Endodermal cell (in vitro differentiated cells): ENCODE measurements around the gene TESK2. TPM values are rescaled to one million over a fixed set of nuclear protein-coding genes. Genes with fewer than 3 reads are reported as not detected.

Experiments
- DNase-seq: peaks from one replicate; pipeline ENCODE4 v3.0.0-alpha.2; 2017
- H3K27ac ChIP-seq: 2 replicates; pipeline ENCODE4 v1.5.1; 2013; ENCODE audit warnings: mild to moderate bottlenecking, low read depth, low read length, moderate library complexity
- H3K27me3 ChIP-seq: 2 replicates; pipeline ENCODE4 v1.6.1; 2013; ENCODE audit warnings: mild to moderate bottlenecking, low read length, moderate library complexity; ENCODE audit not compliant: insufficient read depth, control insufficient read depth, poor library complexity, severe bottlenecking
- H3K36me3 ChIP-seq: 2 replicates; pipeline ENCODE4 v1.7.0; 2013; ENCODE audit warnings: mild to moderate bottlenecking, low read length, moderate library complexity; ENCODE audit not compliant: control insufficient read depth, insufficient read depth
- H3K4me1 ChIP-seq: one replicate; pipeline ENCODE4 v1.7.0; 2013; ENCODE audit warnings: low read length; ENCODE audit not compliant: control insufficient read depth, insufficient read depth
- H3K4me3 ChIP-seq: 2 replicates; pipeline ENCODE4 v1.5.1; 2013; ENCODE audit warnings: mild to moderate bottlenecking, low read length, moderate library complexity
- H3K9ac ChIP-seq: 2 replicates; pipeline ENCODE4 v1.6.1; 2013; ENCODE audit warnings: mild to moderate bottlenecking, low read length, moderate library complexity; ENCODE audit not compliant: poor library complexity, severe bottlenecking; ENCODE audit errors: extremely low read depth
- H3K9me3 ChIP-seq: 2 replicates; pipeline ENCODE4 v1.6.1; 2013; ENCODE audit warnings: mild to moderate bottlenecking, low read length, moderate library complexity; ENCODE audit not compliant: control insufficient read depth
- H3K27ac Mint-ChIP-seq: 2 replicates; pipeline ENCODE4 v1.8.0; 2020; ENCODE audit warnings: mixed read lengths
- H3K27me3 Mint-ChIP-seq: 2 replicates; pipeline ENCODE4 v1.8.0; 2021; ENCODE audit warnings: mild to moderate bottlenecking, mixed read lengths; ENCODE audit not compliant: insufficient read depth
- H3K36me3 Mint-ChIP-seq: 2 replicates; pipeline ENCODE4 v1.8.0; 2020; ENCODE audit warnings: low read depth, mixed read lengths
- H3K4me1 Mint-ChIP-seq: 2 replicates; pipeline ENCODE4 v1.8.0; 2020; ENCODE audit warnings: mixed read lengths
- H3K4me3 Mint-ChIP-seq: 2 replicates; pipeline ENCODE4 v1.8.0; 2020; ENCODE audit warnings: mild to moderate bottlenecking, moderate library complexity, mixed read lengths
- H3K9me3 Mint-ChIP-seq: 2 replicates; pipeline ENCODE4 v1.8.0; 2020; ENCODE audit warnings: mild to moderate bottlenecking, mixed read lengths
- CTCF ChIP-seq: fragments of 200-600 bp; sonication (generic); conservative IDR thresholded peaks from 2 replicates; pipeline ENCODE4 v1.5.0; 2021; ENCODE audit warnings: antibody characterized with exemption, mild to moderate bottlenecking
- WGBS, 2 experiments: methylation state at CpG; one replicate each; pipeline versions ENCODE4 v1.1.5 to v1.1.7; 2013; ENCODE audit warnings: missing lambda C conversion rate in 2 of 2, mixed read lengths in 1 of 2; ENCODE audit not compliant: insufficient coverage in 1 of 2, insufficient read length in 1 of 2; 5-methylcytosine and 5-hydroxymethylcytosine counted together
- total RNA-seq, 2 donors: library from RNA; stranded (reverse); fragmentation: NEBNext Ultra II Directional in 1 of 2; extraction: Animal tissue kit (Norgen Biotek cat#: 25700) in 1 of 2; gene quantifications; 2 replicates in 1 of 2; 3 replicates in 1 of 2; pipeline ENCODE4 v1.2.1, GENCODE V29; 2021

Gene TESK2
- total RNA-seq, 2 donors from 2014 or later: 9.7 to 10.3 TPM

GRCh38 chr1:45321444-45321843 lies 169.5 kb downstream of the TESK2 start:
- H3K9me3 Mint-ChIP-seq: peaks cover 16% of the 10 kb centered on the region
- Histone ChIP-seq H3K36me3 (no peaks in the 10 kb centered on the region), H3K4me3 (no peak overlapping the region), H3K27ac (no peak overlapping the region), H3K9ac (no peak overlapping the region), H3K4me1 (no peaks in the 10 kb centered on the region), H3K9me3 (peaks cover 17% of the 10 kb centered on the region), H3K27me3 (no peaks in the 10 kb centered on the region)
- no peaks in the 10 kb centered on the region for H3K27me3 Mint-ChIP-seq
- peak overlapping the region; percentile 97 for H3K27ac Mint-ChIP-seq
- WGBS, 2 experiments: 59 to 88% methylated on average over 5 of the region's 5 CpGs
- H3K4me3 Mint-ChIP-seq: peak overlapping the region; percentile 39
- H3K4me1 Mint-ChIP-seq: peaks cover 23% of the 10 kb centered on the region
- DNase-seq: peak; percentile 66
- H3K36me3 Mint-ChIP-seq: peaks cover 3% of the 10 kb centered on the region
- no peak for TF ChIP-seq CTCF

GRCh38 chr1:45319761-45320160 lies 171.2 kb downstream of the TESK2 start:
- Mint-ChIP-seq H3K9me3 (peaks cover 17% of the 10 kb centered on the region), H3K4me3 (no peak overlapping the region), H3K27ac (no peak overlapping the region), H3K36me3 (peaks cover 7% of the 10 kb centered on the region), H3K4me1 (peaks cover 19% of the 10 kb centered on the region), H3K27me3 (no peaks in the 10 kb centered on the region)
- DNase-seq: peak; percentile 30
- Histone ChIP-seq H3K27ac (no peak overlapping the region), H3K4me3 (no peak overlapping the region), H3K9ac (no peak overlapping the region), H3K4me1 (no peaks in the 10 kb centered on the region), H3K27me3 (no peaks in the 10 kb centered on the region), H3K9me3 (peaks cover 32% of the 10 kb centered on the region), H3K36me3 (no peaks in the 10 kb centered on the region)
- TF ChIP-seq CTCF: no peak
- WGBS, 2 experiments: 97 to 100% methylated on average over 4 of the region's 4 CpGs

- no peak overlapping the region for H3K27ac Mint-ChIP-seq
- DNase-seq: peak; percentile 59
- TF ChIP-seq CTCF: no peak
- H3K36me3 ChIP-seq: no peaks in the 10 kb centered on the region
- peaks cover 20% of the 10 kb centered on the region for H3K9me3 ChIP-seq
- H3K4me1 ChIP-seq: no peaks in the 10 kb centered on the region
- H3K27me3 Mint-ChIP-seq: no peaks in the 10 kb centered on the region
- peak overlapping the region; percentile 58 for H3K4me3 ChIP-seq
- peaks cover 4% of the 10 kb centered on the region for H3K36me3 Mint-ChIP-seq
- H3K9ac ChIP-seq: no peak overlapping the region
- peaks cover 14% of the 10 kb centered on the region for H3K4me1 Mint-ChIP-seq
- H3K9me3 Mint-ChIP-seq: peaks cover 18% of the 10 kb centered on the region
- no peak overlapping the region for H3K27ac ChIP-seq
- no peak overlapping the region for H3K4me3 Mint-ChIP-seq
- 53 to 67% methylated on average over 1 to 4 of the region's 4 CpGs for WGBS, 2 experiments
- no peaks in the 10 kb centered on the region for H3K27me3 ChIP-seq
These were observed 173.8 kb downstream of the TESK2 start for GRCh38 chr1:45317166-45317565.
